GM19467 (cell line): ENCODE measurements around the gene SCAP.
A peak's percentile ranks its signal among the peaks of the same experiment; 100 is the strongest.

ENCODE experiments used
- ATAC-seq: cut with Tn5 transposase; IDR thresholded peaks from one replicate; pipeline ENCODE4 v1.9.1; 2021; ENCODE audit warnings: mild to moderate bottlenecking, moderate library complexity; ENCODE audit not compliant: unreplicated experiment

Gene SCAP

DNA sequence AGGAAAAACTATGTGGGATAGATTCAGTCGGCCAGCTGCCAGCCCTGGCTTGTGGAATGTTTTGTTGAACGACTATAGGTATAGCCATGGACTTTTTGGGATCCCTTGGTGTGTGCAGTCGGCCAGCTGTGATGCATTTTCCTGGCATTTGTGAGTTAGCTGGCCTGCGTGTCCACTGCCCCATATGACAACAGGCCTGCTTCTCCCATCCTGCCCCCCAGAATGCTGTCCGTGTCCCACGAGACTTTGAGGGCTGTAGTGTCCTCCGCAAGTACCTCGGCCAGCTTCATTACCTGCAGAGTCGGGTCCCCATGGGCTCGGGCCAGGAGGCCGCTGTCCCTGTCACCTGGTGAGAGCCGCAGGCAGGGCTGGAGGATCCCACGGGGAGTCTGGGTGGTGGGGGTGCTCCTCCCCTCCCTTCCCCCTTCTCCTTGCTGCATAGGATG, 71.3 kb downstream of the SCAP start:
- ATAC-seq = no peak

GRCh38 chr3:47399531-47400270, 76.0 kb downstream of the SCAP start:
- ATAC-seq = no peak

DNA sequence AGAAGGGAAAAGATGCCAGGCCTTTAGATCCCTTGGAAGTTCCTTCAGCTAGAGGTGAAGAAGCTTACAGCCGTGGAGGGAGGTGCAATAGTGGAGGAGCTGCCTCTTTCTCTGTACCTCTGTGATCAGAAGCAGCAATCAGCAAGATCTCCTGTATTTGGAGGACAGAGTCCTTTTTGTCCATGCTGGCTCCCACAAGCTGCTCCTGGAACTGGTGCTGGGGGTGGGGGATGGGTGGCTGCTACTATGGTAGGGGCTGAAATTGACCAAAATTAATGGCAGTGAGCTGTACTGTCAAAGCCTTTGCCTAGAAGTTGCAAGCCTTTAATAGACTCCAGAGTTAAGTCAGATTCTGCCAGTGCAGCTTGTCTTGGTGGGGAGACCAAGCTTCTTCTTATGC, 76.7 kb downstream of the SCAP start:
- no peak for ATAC-seq

- no peak for ATAC-seq
Observed at GRCh38 chr3:47398228-47398627, 77.5 kb downstream of the SCAP start.

- ATAC-seq = no peak
Observed at GRCh38 chr3:47394881-47395280, 80.9 kb downstream of the SCAP start.

DNA sequence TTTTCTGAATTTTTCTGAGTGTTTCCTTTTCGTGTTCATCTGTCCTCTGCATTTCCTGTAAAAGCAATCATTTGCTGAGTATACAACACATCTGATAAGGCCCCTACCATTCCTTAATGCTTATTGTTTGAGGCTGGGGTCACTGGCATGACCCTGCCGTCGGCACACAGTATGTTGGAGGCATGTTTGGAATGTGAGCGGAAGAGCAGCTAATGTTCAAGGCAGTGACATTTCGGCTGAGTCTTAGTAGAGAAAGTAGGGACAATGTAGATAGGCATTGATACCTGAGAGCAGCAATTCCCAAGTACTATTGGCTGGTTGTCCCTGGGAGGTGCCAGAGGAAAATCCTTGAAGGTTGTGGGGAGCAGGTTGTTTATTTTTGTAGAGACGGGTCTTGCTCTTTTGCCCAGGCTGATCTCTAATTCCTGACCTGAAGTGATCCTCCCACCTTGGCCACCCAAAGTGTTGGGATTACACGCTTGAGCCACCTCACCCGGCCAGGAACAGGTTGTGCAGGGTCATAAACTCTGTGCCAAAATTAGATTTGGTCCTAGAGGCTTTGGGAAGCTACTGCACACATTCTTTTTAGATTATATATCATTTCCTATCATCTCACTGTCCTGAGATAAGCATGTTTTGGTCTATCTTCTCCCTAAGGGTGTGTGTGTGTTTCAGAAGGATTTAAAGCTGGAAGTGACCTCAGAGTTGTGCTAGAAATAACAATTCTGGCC, 81.4 kb downstream of the SCAP start:
- no peak for ATAC-seq

GRCh38 chr3:47392933-47393332, 82.8 kb downstream of the SCAP start:
- ATAC-seq = no peak

DNA sequence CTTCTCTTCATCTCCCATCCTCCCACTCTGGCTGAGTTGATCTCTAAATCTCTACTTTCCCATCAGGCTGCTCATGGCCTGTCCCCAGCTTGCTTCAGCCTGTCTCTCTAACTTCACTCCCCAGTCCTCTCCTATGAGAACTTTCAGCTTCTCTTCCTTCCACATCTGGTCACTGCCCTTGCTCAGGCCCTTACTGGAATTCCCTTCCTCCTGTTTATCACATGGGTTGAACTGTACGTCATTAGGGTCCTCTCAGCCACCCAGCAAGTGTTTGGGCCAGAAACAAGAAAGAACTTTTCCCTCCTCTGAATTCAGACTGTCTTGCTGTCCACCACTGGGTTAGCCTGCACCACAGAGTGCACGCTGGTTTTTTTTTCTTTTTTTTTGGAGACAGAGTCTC, 89.9 kb downstream of the SCAP start:
- no peak for ATAC-seq

- no peak for ATAC-seq
Observed at GRCh38 chr3:47385007-47385406, 90.7 kb downstream of the SCAP start.

- no peak for ATAC-seq
Observed at GRCh38 chr3:47384425-47384824, 91.3 kb downstream of the SCAP start.

DNA sequence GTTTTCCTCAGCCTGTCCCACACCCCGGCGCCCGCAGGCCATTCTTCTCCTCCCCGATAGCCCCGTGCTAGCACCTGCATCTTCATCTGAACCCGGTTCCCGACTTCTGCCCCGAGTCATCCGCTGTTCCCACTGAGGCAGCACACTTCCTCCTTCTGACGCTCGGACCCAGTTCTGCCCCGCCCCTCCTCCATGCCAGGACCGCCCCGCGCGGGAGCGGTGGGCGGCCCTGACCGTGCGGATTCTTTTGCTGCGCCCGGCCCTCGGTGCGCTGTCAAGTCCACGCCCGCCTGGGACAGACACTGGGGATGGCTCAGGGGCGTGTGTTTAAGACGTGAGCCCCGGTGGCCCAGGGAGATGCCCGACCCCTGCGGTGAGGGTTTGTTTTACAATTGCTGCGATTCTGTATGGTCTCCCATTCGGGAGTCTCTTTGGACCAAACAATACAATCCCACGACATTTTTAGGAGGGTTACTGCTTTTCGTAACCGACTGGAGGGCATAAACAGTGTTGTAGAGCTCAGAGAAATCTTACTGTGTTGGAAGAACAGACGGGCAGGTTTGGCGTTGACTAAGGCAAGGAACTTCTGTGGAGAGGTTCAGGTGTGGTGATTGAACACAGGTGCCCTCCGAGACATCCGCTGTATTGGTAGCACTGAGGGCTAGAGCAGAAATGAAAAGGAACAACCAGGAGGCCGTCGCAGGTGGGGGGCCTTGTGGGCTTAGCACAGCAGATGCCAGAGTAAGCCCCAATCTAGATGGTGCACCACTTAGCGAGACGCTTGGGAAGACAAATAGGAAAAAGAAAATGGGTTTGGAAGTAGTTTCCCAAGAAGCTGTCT, 94.2 kb downstream of the SCAP start:
- peak; percentile 57 for ATAC-seq

DNA sequence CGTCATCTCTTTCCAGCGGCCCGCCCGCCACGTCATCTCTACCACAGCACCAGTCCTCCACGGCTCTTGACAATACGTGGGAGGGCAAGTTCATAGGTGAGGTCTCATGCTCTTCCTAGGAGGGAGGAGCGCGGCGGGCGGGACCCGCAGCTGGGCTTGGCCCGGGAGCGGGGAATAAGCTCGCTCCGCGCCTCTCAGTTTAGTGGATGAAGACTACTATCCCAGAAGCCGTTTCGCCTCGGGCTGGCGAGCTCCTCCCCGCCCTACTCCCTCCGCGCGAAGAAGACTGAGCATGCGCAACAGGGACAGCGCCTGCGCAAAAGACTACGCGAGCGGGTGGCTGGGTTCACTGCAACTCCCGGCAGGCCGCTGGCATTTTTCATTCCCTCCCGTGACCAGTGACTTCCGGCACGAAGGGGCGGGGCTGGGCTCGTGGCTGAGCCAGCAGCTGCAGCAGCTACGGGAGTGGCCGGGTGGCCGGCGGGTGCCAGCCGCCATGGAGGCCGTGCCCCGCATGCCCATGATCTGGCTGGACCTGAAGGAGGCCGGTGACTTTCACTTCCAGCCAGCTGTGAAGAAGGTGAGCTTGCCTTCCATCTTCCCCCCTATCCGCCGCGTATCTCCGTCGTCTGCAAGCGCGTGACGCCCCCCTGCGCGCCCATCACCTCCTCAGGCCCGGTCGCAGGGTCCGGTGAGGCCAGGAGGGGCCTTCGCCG, 95.0 kb downstream of the SCAP start, which contains the start of gene PTPN23:
PTPN23 (plus strand) TSS at position 421 of the 716 bp plus-strand sequence; CDS start at position 497, 76 bp downstream.
- ATAC-seq = peak; percentile 71

- peak; percentile 0 for ATAC-seq
Observed at GRCh38 chr3:47380026-47380600, 95.6 kb downstream of the SCAP start.

DNA sequence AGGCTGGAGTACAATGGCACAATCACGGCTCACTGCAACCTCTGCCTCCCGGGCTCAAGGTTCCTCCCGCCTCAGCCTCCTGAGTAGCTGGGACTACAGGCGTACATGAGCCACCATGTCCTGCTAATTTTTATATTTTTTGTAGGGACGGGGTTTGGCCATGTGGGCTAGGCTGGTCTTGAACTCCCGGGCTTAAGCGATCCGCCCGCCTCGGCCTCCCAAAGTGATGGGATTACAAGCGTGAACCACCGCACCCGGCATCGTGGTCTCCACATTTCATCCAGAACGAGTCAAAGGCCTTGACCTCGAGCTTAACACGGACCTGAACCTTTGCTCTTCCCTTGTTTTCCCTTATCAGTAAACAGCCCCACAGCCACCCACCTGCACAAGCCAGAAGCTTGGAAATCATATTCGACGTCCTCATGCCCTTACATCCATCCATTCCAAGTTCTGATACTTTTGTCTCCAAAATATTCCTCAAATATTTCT, 96.3 kb downstream of the SCAP start:
- ATAC-seq = no peak

- ATAC-seq = no peak
Observed at GRCh38 chr3:47378869-47379268, 96.9 kb downstream of the SCAP start.

DNA sequence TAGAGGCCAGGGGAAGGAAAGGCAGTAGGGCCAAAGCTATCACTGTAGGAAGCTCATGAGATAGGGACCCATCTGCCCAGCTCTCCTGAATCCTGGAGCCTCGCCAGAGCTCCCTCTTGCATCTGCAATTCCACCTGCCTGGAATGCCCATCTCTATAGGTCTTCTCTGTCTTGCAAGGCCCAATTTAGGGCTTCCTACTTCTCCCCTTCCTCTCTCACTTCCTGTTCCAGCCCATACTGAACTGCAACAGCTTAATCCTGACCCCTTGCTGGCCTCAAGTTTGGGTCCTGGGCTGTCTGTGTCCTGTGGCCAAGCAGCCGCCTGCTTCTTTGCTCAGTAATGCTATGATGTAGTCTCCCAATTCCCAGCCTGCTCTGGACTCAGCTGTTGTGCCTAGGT, 98.6 kb downstream of the SCAP start:
- ATAC-seq = no peak

- no peak for ATAC-seq
Observed at GRCh38 chr3:47376393-47376792, 99.3 kb downstream of the SCAP start.

- no peak for ATAC-seq
Observed at GRCh38 chr3:47374587-47374986, 101.2 kb downstream of the SCAP start.

GRCh38 chr3:47370887-47371697, 104.6 kb downstream of the SCAP start:
- ATAC-seq = no peak
